Measurements from ENCODE around the gene CCNT2.
"Not testable (repeated sequence)": the region's sequence is repeated elsewhere in the genome, so short reads cannot be mapped to it uniquely, and the experiment has no call there.

Gene CCNT2

GRCh38 chr2:134973241-134974138, 54.9 kb downstream of the CCNT2 start:
- no peak for DNase-seq (ENCODE audit: low read depth in 1 of 2, low spot score in 1 of 2)

- DNase-seq (ENCODE audit: low read depth in 1 of 2, low spot score in 1 of 2) = no peak
These were observed 56.8 kb downstream of the CCNT2 start for GRCh38 chr2:134975281-134976009.

GRCh38 chr2:134976074-134976702, 57.6 kb downstream of the CCNT2 start:
- DNase-seq (ENCODE audit: low read depth in 1 of 2, low spot score in 1 of 2) = no peak

- DNase-seq (ENCODE audit: low read depth in 1 of 2, low spot score in 1 of 2) = not testable (repeated sequence)
These were observed 58.5 kb downstream of the CCNT2 start for GRCh38 chr2:134977104-134977503.

GRCh38 chr2:134979221-134979620, 60.6 kb downstream of the CCNT2 start:
- DNase-seq (ENCODE audit: low read depth in 1 of 2, low spot score in 1 of 2) = no peak

GRCh38 chr2:134980639-134981038, 62.0 kb downstream of the CCNT2 start:
- no peak for DNase-seq (ENCODE audit: low read depth in 1 of 2, low spot score in 1 of 2)

GRCh38 chr2:134982603-134983002, 64.0 kb downstream of the CCNT2 start:
- DNase-seq (ENCODE audit: low read depth in 1 of 2, low spot score in 1 of 2) = no peak

- DNase-seq (ENCODE audit: low read depth in 1 of 2, low spot score in 1 of 2) = no peak
These were observed 66.4 kb downstream of the CCNT2 start for GRCh38 chr2:134985061-134985460.

- DNase-seq (ENCODE audit: low read depth in 1 of 2, low spot score in 1 of 2) = no peak
These were observed 70.5 kb downstream of the CCNT2 start for GRCh38 chr2:134988994-134989605.

GRCh38 chr2:134999521-134999920, 80.9 kb downstream of the CCNT2 start:
- no peak for DNase-seq (ENCODE audit: low read depth in 1 of 2, low spot score in 1 of 2)

- DNase-seq (ENCODE audit: low read depth in 1 of 2, low spot score in 1 of 2) = no peak
These were observed 84.2 kb downstream of the CCNT2 start for GRCh38 chr2:135002836-135003235.

- DNase-seq (ENCODE audit: low read depth in 1 of 2, low spot score in 1 of 2) = peak; percentile 49 to 51
These were observed 85.6 kb downstream of the CCNT2 start for GRCh38 chr2:135004005-135004746.

GRCh38 chr2:135005753-135006152, 87.1 kb downstream of the CCNT2 start:
- no peak for DNase-seq (ENCODE audit: low read depth in 1 of 2, low spot score in 1 of 2)

Measured in activated T-helper 1 cell treated with anti-CD3 and anti-CD28 coated beads, Interleukin-2, amount 50 U/mL, for 16 hours (primary cell).